Endothelial cell of umbilical vein (primary cell): ENCODE measurements around the gene CREB3L2. TPM values are rescaled to one million over a fixed set of nuclear protein-coding genes. Genes with fewer than 3 reads are reported as not detected.

Experiments used
- BruUV-seq: library from RNA; stranded (reverse); fragments of 400-500 nt; replicated peaks from 2 replicates; lab custom pipeline; 2021; lab: Mats Ljungman, UMichigan
- CTCF ChIA-PET: fragments of 300-600, 350-600 bp; sonication (Branson Sonifier 250); formaldehyde crosslinking; loops from one replicate; lab custom pipeline; 2021; ENCODE audit warnings: antibody characterized with exemption, inconsistent platforms; lab: Charles Lee
- POLR2A ChIA-PET: fragments of 300-600, 350-600 bp; sonication (Branson Sonifier 250); formaldehyde crosslinking; loops from one replicate; lab custom pipeline; 2021; ENCODE audit warnings: antibody characterized with exemption, inconsistent platforms; lab: Charles Lee
- DNase-seq: peaks from one replicate; pipeline ENCODE4 v3.0.0-alpha.2; 2011; ENCODE audit warnings: low read depth, low spot score
- FAIRE-seq: peaks from 2 replicates; lab custom pipeline; 2011; peaks lifted over from hg19 to GRCh38; lab: Jason Lieb, UNC
- H2AFZ ChIP-seq: 2 replicates; pipeline ENCODE4 v1.6.0; 2012; ENCODE audit warnings: low read depth, low read length, control low read depth, inconsistent platforms
- H3K27ac ChIP-seq: 2 replicates; pipeline ENCODE4 v1.5.1; 2011; ENCODE audit warnings: low read depth, mild to moderate bottlenecking, control low read depth, low read length, moderate library complexity; ENCODE audit not compliant: insufficient read depth
- H3K27me3 ChIP-seq, 2 experiments: 2 replicates each; pipeline versions ENCODE4 v1.6.0 to v1.6.1; 2011; ENCODE audit warnings: low read length in 2 of 2, mixed read lengths in 1 of 2; ENCODE audit not compliant: control insufficient read depth in 2 of 2, insufficient read depth in 2 of 2
- H3K36me3 ChIP-seq, 2 experiments: 2 replicates in 1 of 2; 3 replicates in 1 of 2; pipeline ENCODE4 v1.5.1; 2011; ENCODE audit warnings: low read length in 2 of 2, mild to moderate bottlenecking in 1 of 2, moderate library complexity in 1 of 2; ENCODE audit not compliant: control insufficient read depth in 2 of 2, insufficient read depth in 2 of 2; ENCODE audit errors: extremely low read depth in 1 of 2
- H3K4me1 ChIP-seq: 3 replicates; pipeline ENCODE4 v1.5.1; 2011; ENCODE audit warnings: mild to moderate bottlenecking, low read length; ENCODE audit not compliant: control insufficient read depth, insufficient read depth; ENCODE audit errors: extremely low read depth
- H3K4me2 ChIP-seq: 2 replicates; pipeline ENCODE4 v1.6.1; 2011; ENCODE audit warnings: low read length, control low read depth, mixed read lengths; ENCODE audit not compliant: insufficient read depth
- H3K4me3 ChIP-seq, 3 experiments: fragments of 200-600 bp in 1 of 3; sonication (generic), shearing (Covaris generic) in 1 of 3; replicated peaks in 1 of 3; 2 replicates each; pipeline ENCODE4 v1.5.1; 2011 to 2016; ENCODE audit warnings: control low read depth in 3 of 3, low read length in 3 of 3, mild to moderate bottlenecking in 2 of 3, inconsistent platforms in 1 of 3, low read depth in 1 of 3, moderate library complexity in 1 of 3; ENCODE audit not compliant: insufficient read depth in 1 of 3
- H3K79me2 ChIP-seq: 2 replicates; pipeline ENCODE4 v1.6.0; 2012; ENCODE audit warnings: low read length, inconsistent platforms; ENCODE audit not compliant: control insufficient read depth, insufficient read depth
- H3K9ac ChIP-seq: replicated peaks from 2 replicates; pipeline ENCODE3; 2011; ENCODE audit warnings: low read length, control low read depth; ENCODE audit not compliant: insufficient read depth; ENCODE audit errors: extremely low read depth
- H3K9me1 ChIP-seq: replicated peaks from 3 replicates; pipeline ENCODE4 v1.6.0; 2011; ENCODE audit warnings: mild to moderate bottlenecking, low read length; ENCODE audit not compliant: control insufficient read depth, insufficient read depth; ENCODE audit errors: extremely low read depth
- H3K9me3 ChIP-seq: replicated peaks from 2 replicates; pipeline ENCODE4 v1.5.1; 2012; ENCODE audit warnings: low read length, inconsistent platforms; ENCODE audit not compliant: control insufficient read depth, insufficient read depth
- H4K20me1 ChIP-seq: replicated peaks from 2 replicates; pipeline ENCODE3; 2011; ENCODE audit warnings: mild to moderate bottlenecking, low read length; ENCODE audit not compliant: control insufficient read depth, insufficient read depth; ENCODE audit errors: extremely low read depth
- EZH2 ChIP-seq: IDR thresholded peaks from 2 replicates; pipeline ENCODE4 v1.6.1; 2012; ENCODE audit warnings: borderline replicate concordance, low read depth, mild to moderate bottlenecking, moderate library complexity, low read length, inconsistent platforms; ENCODE audit not compliant: severe bottlenecking
- FOS ChIP-seq: IDR thresholded peaks from 2 replicates; pipeline ENCODE4 v1.6.1; 2011; ENCODE audit warnings: mild to moderate bottlenecking, low read length, moderate library complexity, borderline replicate concordance; ENCODE audit not compliant: insufficient read depth
- GATA2 ChIP-seq: IDR thresholded peaks from 2 replicates; pipeline ENCODE4 v1.7.0; 2011; ENCODE audit warnings: low read depth, mild to moderate bottlenecking, moderate library complexity, mixed read lengths, low read length; ENCODE audit not compliant: insufficient read length, insufficient read depth
- JUN ChIP-seq: IDR thresholded peaks from 2 replicates; pipeline ENCODE4 v1.6.1; 2011; ENCODE audit warnings: borderline replicate concordance, low read depth; ENCODE audit not compliant: insufficient read length, insufficient read depth
- MYC ChIP-seq: IDR thresholded peaks from one replicate; pipeline ENCODE4 v1.6.1; 2011; ENCODE audit warnings: mild to moderate bottlenecking, low read depth, low read length
- POLR2A ChIP-seq: IDR thresholded peaks from 2 replicates; pipeline ENCODE4 v1.6.1; 2012; ENCODE audit warnings: low read depth, mild to moderate bottlenecking, control low read depth, low read length
- POLR2AphosphoS5 ChIP-seq: IDR thresholded peaks from 2 replicates; pipeline ENCODE4 v1.6.1; 2012; ENCODE audit warnings: low read depth, mild to moderate bottlenecking, control low read depth, low read length, moderate library complexity; ENCODE audit not compliant: insufficient read depth
- dilution Hi-C: fragments of 300-500 bp; cut with MboI; formaldehyde crosslinking; loops from one replicate; pipeline ENCODE4 v1.15.0; 2019; ENCODE audit warnings: low sequenced_read_pairs; ENCODE audit not compliant: extremely low pct_ligation_motif_present
- intact Hi-C: fragments of 100-400 bp; cut with micrococcal nuclease; formaldehyde crosslinking; loops from one replicate; pipeline ENCODE4 v1.10.0; 2022
- polyA plus RNA-seq, 4 experiments: library from polyadenylated mRNA; depleted of rRNA in 3 of 4; stranded (reverse) in 3 of 4; unstranded in 1 of 4; fragments of >200 nt; gene quantifications; 2 replicates each; pipeline versions ENCODE4 v1.2.1 to v1.2.3, GENCODE V29; 2011 to 2012; ENCODE audit warnings: missing spikeins in 1 of 4
- total RNA-seq: library from RNA; stranded (reverse); gene quantifications from 2 replicates; pipeline ENCODE4 v1.2.3, GENCODE V29; 2021
- TF ChIP-seq, protein P1 (sequence below): IDR thresholded peaks from 2 replicates; pipeline ENCODE4 v1.6.1; 2011; ENCODE audit not compliant: insufficient read depth, insufficient read length
- TF ChIP-seq, protein P2 (sequence below), 2 donors: IDR thresholded peaks; 1 replicate in 1 of 2; 2 replicates in 1 of 2; pipeline ENCODE4 v1.5.1; 2011; ENCODE audit warnings: low read length in 2 of 2, mild to moderate bottlenecking in 2 of 2, moderate library complexity in 2 of 2, control low read depth in 1 of 2, inconsistent platforms in 1 of 2, low read depth in 1 of 2; ENCODE audit not compliant: insufficient read depth in 1 of 2; ENCODE audit errors: extremely low read depth in 1 of 2

Gene CREB3L2
- total and polyA plus RNA-seq, 2 donors (not counting 3 experiments of a cell fraction or from before 2014, with no cell fraction given): 32.1 to 93.4 TPM

DNA sequence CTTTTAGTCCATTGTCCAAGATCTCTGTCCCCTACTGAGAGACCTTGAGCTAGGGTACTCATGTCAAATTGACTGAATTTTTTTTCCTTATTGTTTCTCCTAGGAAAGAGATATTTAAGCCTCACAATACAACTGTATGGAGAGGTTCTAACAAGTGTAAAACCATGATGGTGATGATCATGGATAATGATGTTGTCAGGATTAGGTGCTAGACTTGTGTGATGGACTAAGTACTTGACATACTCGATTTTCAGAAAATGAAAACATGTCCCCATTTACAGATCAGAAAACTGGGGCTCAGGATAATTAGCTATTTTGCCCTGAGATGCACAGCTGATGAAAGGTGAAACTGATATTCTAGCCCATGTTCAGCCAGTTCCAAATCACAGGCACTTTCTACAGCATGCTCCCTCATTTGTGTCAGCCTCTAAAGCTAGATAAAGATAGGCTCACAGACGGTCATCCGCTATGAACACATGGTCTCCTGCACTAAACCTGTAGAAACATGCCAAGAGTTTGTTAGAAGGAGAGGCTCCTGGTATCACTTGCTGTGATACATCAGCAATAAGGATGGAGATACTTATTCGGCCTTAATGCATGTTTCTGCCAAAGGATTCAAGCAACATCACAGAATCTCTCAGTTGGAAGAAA, 67.6 kb downstream of the CREB3L2 start:
- Histone ChIP-seq H3K4me3 (no peak overlapping the region), H3K9me3 (no peaks in the 10 kb centered on the region), H4K20me1 (no peaks in the 10 kb centered on the region), H3K9me1 (no peaks in the 10 kb centered on the region), H2AFZ (no peak overlapping the region), H3K27ac (no peak overlapping the region), H3K4me2 (no peak overlapping the region), H3K4me1 (peaks cover 37% of the 10 kb centered on the region), H3K27me3 (no peaks in the 10 kb centered on the region), H3K9ac (no peak overlapping the region), H3K36me3 (no peaks in the 10 kb centered on the region), H3K79me2 (peaks cover 56% of the 10 kb centered on the region)
- no TSS peak for BruUV-seq
- intact Hi-C loops (no loop called here), dilution Hi-C loops (no loop called here)
- DNase-seq (no peak), FAIRE-seq (no peak)
- CTCF ChIA-PET: interaction anchor here (1.0 to 2.6 kb wide), 2 partner anchors 75 kb away, joined by 4 to 12 read pairs; no protein-coding TSS in a partner anchor
- TF ChIP-seq, protein P1, sequence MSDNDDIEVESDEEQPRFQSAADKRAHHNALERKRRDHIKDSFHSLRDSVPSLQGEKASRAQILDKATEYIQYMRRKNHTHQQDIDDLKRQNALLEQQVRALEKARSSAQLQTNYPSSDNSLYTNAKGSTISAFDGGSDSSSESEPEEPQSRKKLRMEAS: no peak
- TF ChIP-seq FOS: no peak
- TF ChIP-seq GATA2: no peak
- no peak for TF ChIP-seq POLR2A
- no peak for TF ChIP-seq POLR2AphosphoS5
- no peak for TF ChIP-seq JUN
- TF ChIP-seq MYC: no peak
- TF ChIP-seq, protein P2, sequence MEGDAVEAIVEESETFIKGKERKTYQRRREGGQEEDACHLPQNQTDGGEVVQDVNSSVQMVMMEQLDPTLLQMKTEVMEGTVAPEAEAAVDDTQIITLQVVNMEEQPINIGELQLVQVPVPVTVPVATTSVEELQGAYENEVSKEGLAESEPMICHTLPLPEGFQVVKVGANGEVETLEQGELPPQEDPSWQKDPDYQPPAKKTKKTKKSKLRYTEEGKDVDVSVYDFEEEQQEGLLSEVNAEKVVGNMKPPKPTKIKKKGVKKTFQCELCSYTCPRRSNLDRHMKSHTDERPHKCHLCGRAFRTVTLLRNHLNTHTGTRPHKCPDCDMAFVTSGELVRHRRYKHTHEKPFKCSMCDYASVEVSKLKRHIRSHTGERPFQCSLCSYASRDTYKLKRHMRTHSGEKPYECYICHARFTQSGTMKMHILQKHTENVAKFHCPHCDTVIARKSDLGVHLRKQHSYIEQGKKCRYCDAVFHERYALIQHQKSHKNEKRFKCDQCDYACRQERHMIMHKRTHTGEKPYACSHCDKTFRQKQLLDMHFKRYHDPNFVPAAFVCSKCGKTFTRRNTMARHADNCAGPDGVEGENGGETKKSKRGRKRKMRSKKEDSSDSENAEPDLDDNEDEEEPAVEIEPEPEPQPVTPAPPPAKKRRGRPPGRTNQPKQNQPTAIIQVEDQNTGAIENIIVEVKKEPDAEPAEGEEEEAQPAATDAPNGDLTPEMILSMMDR (IDR thresholded peaks at IDR 0.05; ENCODE audit: extremely low read depth in 1 of 2, insufficient read depth in 1 of 2, low read depth in 1 of 2, low read length in 2 of 2): no peak
- no peak for TF ChIP-seq EZH2
- POLR2A ChIA-PET: no interaction called here
